Measurements from ENCODE around the gene CELA3B. TPM values are rescaled to one million over a fixed set of nuclear protein-coding genes. Genes with fewer than 3 reads are reported as not detected.
"Not testable (repeated sequence)": the region's sequence is repeated elsewhere in the genome, so short reads cannot be mapped to it uniquely, and the experiment has no call there.

CELA3B gene
- polyA plus RNA-seq, 1 donor (not counting 4 experiments of a cell fraction or from before 2014, with no cell fraction given), result not detected

GRCh38 chr1:21985893-21986292 lies 9.1 kb downstream of the CELA3B start:
- FAIRE-seq; dilution Hi-C loops (cut with MboI; ENCODE audit: extremely low pct_ligation_motif_present, low sequenced_read_pairs); DNase-seq (ENCODE audit: low read depth, low spot score); H3K4me3 ChIP-seq (ENCODE audit: control insufficient read depth in 2 of 3, extremely low read depth in 1 of 3, insufficient read depth in 2 of 3, low read depth in 1 of 3, low read length in 3 of 3); H3K9me1 ChIP-seq (ENCODE audit: control insufficient read depth, extremely low read depth, insufficient read depth, low read length); H3K27me3 ChIP-seq (ENCODE audit: control insufficient read depth, extremely low read depth, insufficient read depth, low read length); H3K9me3 ChIP-seq (ENCODE audit: control insufficient read depth, low read depth, low read length); H3K4me2 ChIP-seq (ENCODE audit: control insufficient read depth, extremely low read depth, insufficient read depth, low read depth, low read length); H3K4me1 ChIP-seq (ENCODE audit: control insufficient read depth, extremely low read depth, insufficient read depth, low read length); H4K20me1 ChIP-seq (ENCODE audit: control insufficient read depth, extremely low read depth, insufficient read depth, low read length); H2AFZ ChIP-seq (ENCODE audit: control insufficient read depth, low read length); H3K9ac ChIP-seq (ENCODE audit: control insufficient read depth, extremely low read depth, insufficient read depth, low read length); H3K36me3 ChIP-seq (ENCODE audit: control insufficient read depth in 2 of 2, extremely low read depth in 1 of 2, insufficient read depth in 2 of 2, low read length in 2 of 2); H3K79me2 ChIP-seq (ENCODE audit: control insufficient read depth, insufficient read depth, low read length); H3K27ac ChIP-seq (ENCODE audit: control insufficient read depth, insufficient read depth, low read length): not testable (repeated sequence)

- H3K79me2 ChIP-seq (ENCODE audit: control insufficient read depth, insufficient read depth, low read length); H3K4me1 ChIP-seq (ENCODE audit: control insufficient read depth, extremely low read depth, insufficient read depth, low read length); H4K20me1 ChIP-seq (ENCODE audit: control insufficient read depth, extremely low read depth, insufficient read depth, low read length); H3K36me3 ChIP-seq (ENCODE audit: control insufficient read depth in 2 of 2, extremely low read depth in 1 of 2, insufficient read depth in 2 of 2, low read length in 2 of 2); H2AFZ ChIP-seq (ENCODE audit: control insufficient read depth, low read length); H3K27ac ChIP-seq (ENCODE audit: control insufficient read depth, insufficient read depth, low read length); dilution Hi-C loops (cut with MboI; ENCODE audit: extremely low pct_ligation_motif_present, low sequenced_read_pairs); H3K27me3 ChIP-seq (ENCODE audit: control insufficient read depth, extremely low read depth, insufficient read depth, low read length); H3K4me2 ChIP-seq (ENCODE audit: control insufficient read depth, extremely low read depth, insufficient read depth, low read depth, low read length); H3K9me3 ChIP-seq (ENCODE audit: control insufficient read depth, low read depth, low read length); H3K9ac ChIP-seq (ENCODE audit: control insufficient read depth, extremely low read depth, insufficient read depth, low read length); H3K4me3 ChIP-seq (ENCODE audit: control insufficient read depth in 2 of 3, extremely low read depth in 1 of 3, insufficient read depth in 2 of 3, low read depth in 1 of 3, low read length in 3 of 3); FAIRE-seq; H3K9me1 ChIP-seq (ENCODE audit: control insufficient read depth, extremely low read depth, insufficient read depth, low read length); DNase-seq (ENCODE audit: low read depth, low spot score): not testable (repeated sequence)
These were observed 9.6 kb downstream of the CELA3B start for GRCh38 chr1:21986386-21986785.

- DNase-seq (ENCODE audit: low read depth, low spot score); H3K4me3 ChIP-seq (ENCODE audit: control insufficient read depth in 2 of 3, extremely low read depth in 1 of 3, insufficient read depth in 2 of 3, low read depth in 1 of 3, low read length in 3 of 3); H3K36me3 ChIP-seq (ENCODE audit: control insufficient read depth in 2 of 2, extremely low read depth in 1 of 2, insufficient read depth in 2 of 2, low read length in 2 of 2); H3K4me1 ChIP-seq (ENCODE audit: control insufficient read depth, extremely low read depth, insufficient read depth, low read length); H3K27me3 ChIP-seq (ENCODE audit: control insufficient read depth, extremely low read depth, insufficient read depth, low read length); H4K20me1 ChIP-seq (ENCODE audit: control insufficient read depth, extremely low read depth, insufficient read depth, low read length); H3K27ac ChIP-seq (ENCODE audit: control insufficient read depth, insufficient read depth, low read length); H3K9me1 ChIP-seq (ENCODE audit: control insufficient read depth, extremely low read depth, insufficient read depth, low read length); H3K9me3 ChIP-seq (ENCODE audit: control insufficient read depth, low read depth, low read length); dilution Hi-C loops (cut with MboI; ENCODE audit: extremely low pct_ligation_motif_present, low sequenced_read_pairs); FAIRE-seq; H3K79me2 ChIP-seq (ENCODE audit: control insufficient read depth, insufficient read depth, low read length); H2AFZ ChIP-seq (ENCODE audit: control insufficient read depth, low read length); H3K4me2 ChIP-seq (ENCODE audit: control insufficient read depth, extremely low read depth, insufficient read depth, low read depth, low read length); H3K9ac ChIP-seq (ENCODE audit: control insufficient read depth, extremely low read depth, insufficient read depth, low read length): not testable (repeated sequence)
These were observed 13.0 kb downstream of the CELA3B start for GRCh38 chr1:21989672-21990393.

GRCh38 chr1:21992186-21992585 lies 15.4 kb downstream of the CELA3B start:
- H3K27ac ChIP-seq (ENCODE audit: control insufficient read depth, insufficient read depth, low read length); dilution Hi-C loops (cut with MboI; ENCODE audit: extremely low pct_ligation_motif_present, low sequenced_read_pairs); H3K9ac ChIP-seq (ENCODE audit: control insufficient read depth, extremely low read depth, insufficient read depth, low read length); H4K20me1 ChIP-seq (ENCODE audit: control insufficient read depth, extremely low read depth, insufficient read depth, low read length); H3K4me1 ChIP-seq (ENCODE audit: control insufficient read depth, extremely low read depth, insufficient read depth, low read length); H3K27me3 ChIP-seq (ENCODE audit: control insufficient read depth, extremely low read depth, insufficient read depth, low read length); H2AFZ ChIP-seq (ENCODE audit: control insufficient read depth, low read length); FAIRE-seq; H3K4me2 ChIP-seq (ENCODE audit: control insufficient read depth, extremely low read depth, insufficient read depth, low read depth, low read length); H3K9me1 ChIP-seq (ENCODE audit: control insufficient read depth, extremely low read depth, insufficient read depth, low read length); H3K36me3 ChIP-seq (ENCODE audit: control insufficient read depth in 2 of 2, extremely low read depth in 1 of 2, insufficient read depth in 2 of 2, low read length in 2 of 2); DNase-seq (ENCODE audit: low read depth, low spot score); H3K9me3 ChIP-seq (ENCODE audit: control insufficient read depth, low read depth, low read length); H3K79me2 ChIP-seq (ENCODE audit: control insufficient read depth, insufficient read depth, low read length); H3K4me3 ChIP-seq (ENCODE audit: control insufficient read depth in 2 of 3, extremely low read depth in 1 of 3, insufficient read depth in 2 of 3, low read depth in 1 of 3, low read length in 3 of 3): not testable (repeated sequence)

- H4K20me1 ChIP-seq (ENCODE audit: control insufficient read depth, extremely low read depth, insufficient read depth, low read length); H3K9me1 ChIP-seq (ENCODE audit: control insufficient read depth, extremely low read depth, insufficient read depth, low read length); H3K9ac ChIP-seq (ENCODE audit: control insufficient read depth, extremely low read depth, insufficient read depth, low read length); H3K27me3 ChIP-seq (ENCODE audit: control insufficient read depth, extremely low read depth, insufficient read depth, low read length); H3K4me1 ChIP-seq (ENCODE audit: control insufficient read depth, extremely low read depth, insufficient read depth, low read length); DNase-seq (ENCODE audit: low read depth, low spot score); H3K79me2 ChIP-seq (ENCODE audit: control insufficient read depth, insufficient read depth, low read length); H3K27ac ChIP-seq (ENCODE audit: control insufficient read depth, insufficient read depth, low read length); H3K4me2 ChIP-seq (ENCODE audit: control insufficient read depth, extremely low read depth, insufficient read depth, low read depth, low read length); FAIRE-seq; H2AFZ ChIP-seq (ENCODE audit: control insufficient read depth, low read length); H3K36me3 ChIP-seq (ENCODE audit: control insufficient read depth in 2 of 2, extremely low read depth in 1 of 2, insufficient read depth in 2 of 2, low read length in 2 of 2); dilution Hi-C loops (cut with MboI; ENCODE audit: extremely low pct_ligation_motif_present, low sequenced_read_pairs); H3K9me3 ChIP-seq (ENCODE audit: control insufficient read depth, low read depth, low read length); H3K4me3 ChIP-seq (ENCODE audit: control insufficient read depth in 2 of 3, extremely low read depth in 1 of 3, insufficient read depth in 2 of 3, low read depth in 1 of 3, low read length in 3 of 3): not testable (repeated sequence)
These were observed 17.9 kb downstream of the CELA3B start for GRCh38 chr1:21994716-21995115.
